ENCODE data around the gene AATK. TPM values are rescaled to one million over a fixed set of nuclear protein-coding genes. Genes with fewer than 3 reads are reported as not detected.

Gene AATK
- total and polyA plus RNA-seq, 10 of the 15 experiments (the other 5 are each of a cell fraction or from before 2014, with no cell fraction given), result 0.04 TPM; not detected in 9

- no peak for TF ChIP-seq NR2F1 (conservative IDR thresholded peaks at IDR 0.05)
- TF ChIP-seq IRF3 (IDR thresholded peaks at IDR 0.05), result no peak
These were observed 22.4 kb upstream of the AATK start (continued) for GRCh38 chr17:81188491-81188840.

GRCh38 chr17:81187586-81188490, 21.8 kb upstream of the AATK start:
- H3K4me3 ChIP-seq, result no peak overlapping the region
- no TSS peak for BruUV-seq (replicated peaks)
- CTCF ChIA-PET, result no interaction called here
- TF ChIP-seq BACH1 (IDR thresholded peaks at IDR 0.05; ENCODE audit: borderline replicate concordance), result no peak
- TF ChIP-seq ETV6 (conservative IDR thresholded peaks at IDR 0.05 in 1 of 2, IDR thresholded peaks at IDR 0.05 in 1 of 2; ENCODE audit: borderline replicate concordance in 1 of 2, low read depth in 1 of 2), result no peak
- RAD21 ChIA-PET (ENCODE audit: unreplicated experiment), result no interaction called here
- DNase-seq (ENCODE audit: low read depth, low spot score) (no peak), ATAC-seq (no peak), FAIRE-seq (no peak)
- no peaks in the 10 kb centered on the region for H3K27me3 ChIP-seq (replicated peaks in 1 of 2; ENCODE audit: control insufficient read depth in 2 of 2, insufficient read depth in 2 of 2, low read length in 1 of 2)
- H3K9ac ChIP-seq (ENCODE audit: control insufficient read depth, insufficient read depth, low read length), result no peak overlapping the region
- POLR2A ChIA-PET, result no interaction called here
- SMC1A ChIA-PET (ENCODE audit: uncharacterized antibody, unreplicated experiment), result no interaction called here
- intact Hi-C loops (cut with micrococcal nuclease; ENCODE audit: unreplicated experiment) (no loop called here), in situ Hi-C loops (cut with MboI) (no loop called here)
- no peaks in the 10 kb centered on the region for H3K9me3 ChIP-seq (replicated peaks; ENCODE audit: control insufficient read depth, insufficient read depth, low read length)
- no peaks in the 10 kb centered on the region for H4K20me1 ChIP-seq (ENCODE audit: control insufficient read depth, insufficient read depth)
- no peak overlapping the region for H3K27ac ChIP-seq (ENCODE audit: control insufficient read depth, insufficient read depth)
- no peaks in the 10 kb centered on the region for H3K4me1 ChIP-seq (ENCODE audit: control insufficient read depth, insufficient read depth, low read length)
- 69% methylated on average over 26 of the region's 26 CpGs for WGBS (ENCODE audit: insufficient coverage, insufficient replicate concordance, low lambda C conversion rate, missing lambda C conversion rate)
- H3K79me2 ChIP-seq (ENCODE audit: control insufficient read depth, insufficient read depth, low read length), result no peaks in the 10 kb centered on the region
- H2AFZ ChIP-seq (ENCODE audit: control insufficient read depth, low read depth, low read length), result no peak overlapping the region
- H3K36me3 ChIP-seq (ENCODE audit: control insufficient read depth in 2 of 2, insufficient read depth in 2 of 2, low read length in 1 of 2), result no peaks in the 10 kb centered on the region; a peak in 2 of 4 replicates
- H3K4me2 ChIP-seq (ENCODE audit: control insufficient read depth, insufficient read depth), result no peak overlapping the region

Data from GM12878 (cell line).